ENCODE measurements around the gene KCTD1.

The KCTD1 gene

GRCh38 chr18:26424428-26425147, 123.8 kb downstream of the KCTD1 start:
- DNase-seq (ENCODE audit: low spot score), result no peak

- no peak for DNase-seq (ENCODE audit: low spot score)
Measured at GRCh38 chr18:26422472-26423162, 125.7 kb downstream of the KCTD1 start.

GRCh38 chr18:26421931-26422330, 126.4 kb downstream of the KCTD1 start:
- no peak for DNase-seq (ENCODE audit: low spot score)

- DNase-seq (ENCODE audit: low spot score), result no peak
Measured at GRCh38 chr18:26421503-26421902, 126.8 kb downstream of the KCTD1 start.

- DNase-seq (ENCODE audit: low spot score), result no peak
Measured at GRCh38 chr18:26419746-26420145, 128.6 kb downstream of the KCTD1 start.

- DNase-seq (ENCODE audit: low spot score), result no peak
Measured at GRCh38 chr18:26418225-26418624, 130.1 kb downstream of the KCTD1 start.

- DNase-seq (ENCODE audit: low spot score), result no peak
Measured at GRCh38 chr18:26417190-26417589, 131.2 kb downstream of the KCTD1 start.

- no peak for DNase-seq (ENCODE audit: low spot score)
Measured at GRCh38 chr18:26416652-26417150, 131.7 kb downstream of the KCTD1 start.

- no peak for DNase-seq (ENCODE audit: low spot score)
Measured at GRCh38 chr18:26415631-26416030, 132.7 kb downstream of the KCTD1 start.

- no peak for DNase-seq (ENCODE audit: low spot score)
Measured at GRCh38 chr18:26414901-26415440, 133.4 kb downstream of the KCTD1 start.

- DNase-seq (ENCODE audit: low spot score), result no peak
Measured at GRCh38 chr18:26409091-26409490, 139.3 kb downstream of the KCTD1 start.

GRCh38 chr18:26407736-26408601, 140.4 kb downstream of the KCTD1 start:
- DNase-seq (ENCODE audit: low spot score), result no peak

- DNase-seq (ENCODE audit: low spot score), result no peak
Measured at GRCh38 chr18:26406854-26407517, 141.4 kb downstream of the KCTD1 start.

- no peak for DNase-seq (ENCODE audit: low spot score)
Measured at GRCh38 chr18:26406324-26406723, 142.0 kb downstream of the KCTD1 start.

- no peak for DNase-seq (ENCODE audit: low spot score)
Measured at GRCh38 chr18:26405190-26405801, 143.1 kb downstream of the KCTD1 start.

All from HuH-7 (cell line).